WTC11 (cell line): ENCODE data around the gene CITED4. TPM values are rescaled to one million over a fixed set of nuclear protein-coding genes. Genes with fewer than 3 reads are reported as not detected.

Experiments used
- ATAC-seq: fragments of 200-7000 bp; cut with Tn5 transposase; 2 replicates; pipeline ENCODE4 v1.10.0; 2021; ENCODE audit warnings: mild to moderate bottlenecking, moderate library complexity
- CTCF ChIA-PET: fragments of 300-600 bp; sonication (Branson Sonifier 250); formaldehyde crosslinking; loops from one replicate; lab custom pipeline; 2021; ENCODE audit warnings: antibody characterized with exemption; lab: Charles Lee
- POLR2A ChIA-PET: fragments of 350-600 bp; sonication (Branson Sonifier 250); formaldehyde crosslinking; loops from one replicate; lab custom pipeline; 2021; ENCODE audit warnings: antibody characterized with exemption; lab: Charles Lee
- DNase-seq: peaks from one replicate; pipeline ENCODE4 v3.0.0; 2021; ENCODE audit warnings: low spot score
- H3K27ac Mint-ChIP-seq: 2 replicates; pipeline ENCODE4 v1.8.0; 2021; ENCODE audit warnings: mixed read lengths
- H3K27me3 Mint-ChIP-seq: 2 replicates; pipeline ENCODE4 v1.8.0; 2021; ENCODE audit warnings: low read depth, mild to moderate bottlenecking, moderate library complexity, mixed read lengths
- H3K36me3 Mint-ChIP-seq: 2 replicates; pipeline ENCODE4 v1.8.0; 2021; ENCODE audit warnings: mixed read lengths
- H3K4me1 Mint-ChIP-seq: 2 replicates; pipeline ENCODE4 v1.8.0; 2022; ENCODE audit warnings: mixed read lengths
- H3K4me3 Mint-ChIP-seq: 2 replicates; pipeline ENCODE4 v1.8.0; 2021; ENCODE audit warnings: mild to moderate bottlenecking, moderate library complexity, mixed read lengths
- H3K9me3 Mint-ChIP-seq: 2 replicates; pipeline ENCODE4 v1.8.0; 2021; ENCODE audit warnings: mixed read lengths
- CBFB ChIP-seq: sonication (generic); formaldehyde crosslinking; IDR thresholded peaks from 2 replicates; pipeline ENCODE4 v1.8.1; 2022; ENCODE audit warnings: mild to moderate bottlenecking, low read depth, missing genetic modification reagents
- FOXJ3 ChIP-seq: sonication (generic); formaldehyde crosslinking; IDR thresholded peaks from 2 replicates; pipeline ENCODE4 v1.9.0; 2021; ENCODE audit warnings: missing genetic modification reagents, mild to moderate bottlenecking, borderline replicate concordance
- GRHL2 ChIP-seq: fragments of 250-450 bp; sonication (Bioruptor Pico); IDR thresholded peaks from 2 replicates; pipeline ENCODE4 v1.8.0; 2022; ENCODE audit warnings: mild to moderate bottlenecking, moderate library complexity; ENCODE audit not compliant: insufficient replicate concordance, severe bottlenecking
- GTF2I ChIP-seq: fragments of 250-450 bp; sonication (Bioruptor Pico); conservative IDR thresholded peaks from 2 replicates; pipeline ENCODE4 v1.4.0; 2021; ENCODE audit warnings: mild to moderate bottlenecking
- MXD4 ChIP-seq: fragments of 250-450 bp; sonication (Bioruptor Pico); IDR thresholded peaks from 2 replicates; pipeline ENCODE4 v1.8.0; 2021; ENCODE audit warnings: mild to moderate bottlenecking, moderate library complexity, borderline replicate concordance
- RELA ChIP-seq: sonication (generic); formaldehyde crosslinking; IDR thresholded peaks from 2 replicates; pipeline ENCODE4 v1.8.1; 2022; ENCODE audit warnings: missing genetic modification reagents, mild to moderate bottlenecking, borderline replicate concordance
- TCF7 ChIP-seq: sonication (generic); formaldehyde crosslinking; IDR thresholded peaks from 2 replicates; pipeline ENCODE4 v1.8.0; 2022; ENCODE audit warnings: mild to moderate bottlenecking, low read depth, missing genetic modification reagents, moderate library complexity
- TEAD4 ChIP-seq: sonication (generic); formaldehyde crosslinking; IDR thresholded peaks from 2 replicates; pipeline ENCODE4 v1.8.0; 2022; ENCODE audit warnings: mild to moderate bottlenecking, missing genetic modification reagents
- TP53 ChIP-seq: sonication (generic); formaldehyde crosslinking; IDR thresholded peaks from 2 replicates; pipeline ENCODE4 v1.8.1; 2023; ENCODE audit warnings: mild to moderate bottlenecking, missing genetic modification reagents
- ZNF219 ChIP-seq: sonication (generic); formaldehyde crosslinking; IDR thresholded peaks from 2 replicates; pipeline ENCODE4 v1.8.0; 2023; ENCODE audit warnings: missing genetic modification reagents, mild to moderate bottlenecking, borderline replicate concordance
- ZNF671 ChIP-seq: fragments of 250-450 bp; sonication (Bioruptor Pico); IDR thresholded peaks from 2 replicates; pipeline ENCODE4 v1.8.0; 2021; ENCODE audit warnings: mild to moderate bottlenecking
- total RNA-seq: library from RNA; stranded (reverse); gene quantifications from 3 replicates; pipeline ENCODE4 v1.2.3, GENCODE V29; 2021
- TF ChIP-seq, protein P1 (sequence below): sonication (generic); formaldehyde crosslinking; IDR thresholded peaks from 2 replicates; pipeline ENCODE4 v1.8.0; 2023; ENCODE audit warnings: mild to moderate bottlenecking, missing genetic modification reagents
- TF ChIP-seq, protein P2 (sequence below): sonication (generic); formaldehyde crosslinking; IDR thresholded peaks from 2 replicates; pipeline ENCODE4 v1.8.0; 2022; ENCODE audit warnings: mild to moderate bottlenecking, missing genetic modification reagents
- TF ChIP-seq, protein P3 (sequence below): sonication (generic); formaldehyde crosslinking; IDR thresholded peaks from 2 replicates; pipeline ENCODE4 v1.8.1; 2022; ENCODE audit warnings: mild to moderate bottlenecking, missing genetic modification reagents, moderate library complexity, borderline replicate concordance
- TF ChIP-seq, protein P4 (sequence below): sonication (generic); formaldehyde crosslinking; IDR thresholded peaks from 2 replicates; pipeline ENCODE4 v1.8.1; 2022; ENCODE audit warnings: missing genetic modification reagents, borderline replicate concordance
- TF ChIP-seq, protein P5 (sequence below): sonication (generic); formaldehyde crosslinking; IDR thresholded peaks from 2 replicates; pipeline ENCODE4 v1.8.0; 2023; ENCODE audit warnings: missing genetic modification reagents
- TF ChIP-seq, protein P6 (sequence below): sonication (generic); formaldehyde crosslinking; IDR thresholded peaks from 2 replicates; pipeline ENCODE4 v1.8.1; 2023; ENCODE audit warnings: mild to moderate bottlenecking, missing genetic modification reagents, moderate library complexity
- TF ChIP-seq, protein P7 (sequence below): sonication (generic); formaldehyde crosslinking; IDR thresholded peaks from 2 replicates; pipeline ENCODE4 v1.8.1; 2023; ENCODE audit warnings: mild to moderate bottlenecking, missing genetic modification reagents, borderline replicate concordance
- TF ChIP-seq, protein P8 (sequence below): fragments of 250-450 bp; sonication (Bioruptor Pico); IDR thresholded peaks from 2 replicates; pipeline ENCODE4 v1.9.0; 2021; ENCODE audit warnings: mild to moderate bottlenecking

Gene CITED4
- total RNA-seq, 1 experiment from 2014 or later = 24.6 TPM

DNA sequence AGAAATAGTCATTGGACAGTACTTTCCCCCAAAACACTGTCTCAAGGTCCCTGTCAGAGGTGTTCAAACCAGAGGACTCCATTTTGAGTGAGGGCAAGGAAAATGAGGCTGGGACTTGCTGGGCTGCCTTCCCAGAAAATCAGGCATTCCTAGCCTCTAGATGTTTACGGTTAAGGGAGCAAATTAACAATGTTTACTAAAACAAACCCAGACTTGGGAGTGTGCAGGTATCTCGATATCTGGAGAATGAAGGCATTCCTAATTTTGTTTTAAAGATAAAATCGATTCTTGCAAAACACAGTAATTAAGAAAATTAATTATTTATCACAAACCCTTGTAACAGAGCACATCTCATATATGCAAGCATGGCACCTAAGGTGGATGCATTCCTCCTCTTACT is 48.9 kb upstream of the CITED4 start (continued):
- TF ChIP-seq, protein P1, sequence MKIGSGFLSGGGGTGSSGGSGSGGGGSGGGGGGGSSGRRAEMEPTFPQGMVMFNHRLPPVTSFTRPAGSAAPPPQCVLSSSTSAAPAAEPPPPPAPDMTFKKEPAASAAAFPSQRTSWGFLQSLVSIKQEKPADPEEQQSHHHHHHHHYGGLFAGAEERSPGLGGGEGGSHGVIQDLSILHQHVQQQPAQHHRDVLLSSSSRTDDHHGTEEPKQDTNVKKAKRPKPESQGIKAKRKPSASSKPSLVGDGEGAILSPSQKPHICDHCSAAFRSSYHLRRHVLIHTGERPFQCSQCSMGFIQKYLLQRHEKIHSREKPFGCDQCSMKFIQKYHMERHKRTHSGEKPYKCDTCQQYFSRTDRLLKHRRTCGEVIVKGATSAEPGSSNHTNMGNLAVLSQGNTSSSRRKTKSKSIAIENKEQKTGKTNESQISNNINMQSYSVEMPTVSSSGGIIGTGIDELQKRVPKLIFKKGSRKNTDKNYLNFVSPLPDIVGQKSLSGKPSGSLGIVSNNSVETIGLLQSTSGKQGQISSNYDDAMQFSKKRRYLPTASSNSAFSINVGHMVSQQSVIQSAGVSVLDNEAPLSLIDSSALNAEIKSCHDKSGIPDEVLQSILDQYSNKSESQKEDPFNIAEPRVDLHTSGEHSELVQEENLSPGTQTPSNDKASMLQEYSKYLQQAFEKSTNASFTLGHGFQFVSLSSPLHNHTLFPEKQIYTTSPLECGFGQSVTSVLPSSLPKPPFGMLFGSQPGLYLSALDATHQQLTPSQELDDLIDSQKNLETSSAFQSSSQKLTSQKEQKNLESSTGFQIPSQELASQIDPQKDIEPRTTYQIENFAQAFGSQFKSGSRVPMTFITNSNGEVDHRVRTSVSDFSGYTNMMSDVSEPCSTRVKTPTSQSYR (CRISPR knock-in tag) = no peak
- TF ChIP-seq, protein P2, sequence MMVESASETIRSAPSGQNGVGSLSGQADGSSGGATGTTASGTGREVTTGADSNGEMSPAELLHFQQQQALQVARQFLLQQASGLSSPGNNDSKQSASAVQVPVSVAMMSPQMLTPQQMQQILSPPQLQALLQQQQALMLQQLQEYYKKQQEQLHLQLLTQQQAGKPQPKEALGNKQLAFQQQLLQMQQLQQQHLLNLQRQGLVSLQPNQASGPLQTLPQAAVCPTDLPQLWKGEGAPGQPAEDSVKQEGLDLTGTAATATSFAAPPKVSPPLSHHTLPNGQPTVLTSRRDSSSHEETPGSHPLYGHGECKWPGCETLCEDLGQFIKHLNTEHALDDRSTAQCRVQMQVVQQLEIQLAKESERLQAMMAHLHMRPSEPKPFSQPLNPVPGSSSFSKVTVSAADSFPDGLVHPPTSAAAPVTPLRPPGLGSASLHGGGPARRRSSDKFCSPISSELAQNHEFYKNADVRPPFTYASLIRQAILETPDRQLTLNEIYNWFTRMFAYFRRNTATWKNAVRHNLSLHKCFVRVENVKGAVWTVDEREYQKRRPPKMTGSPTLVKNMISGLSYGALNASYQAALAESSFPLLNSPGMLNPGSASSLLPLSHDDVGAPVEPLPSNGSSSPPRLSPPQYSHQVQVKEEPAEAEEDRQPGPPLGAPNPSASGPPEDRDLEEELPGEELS (CRISPR knock-in tag) = no peak
- TF ChIP-seq, protein P3, sequence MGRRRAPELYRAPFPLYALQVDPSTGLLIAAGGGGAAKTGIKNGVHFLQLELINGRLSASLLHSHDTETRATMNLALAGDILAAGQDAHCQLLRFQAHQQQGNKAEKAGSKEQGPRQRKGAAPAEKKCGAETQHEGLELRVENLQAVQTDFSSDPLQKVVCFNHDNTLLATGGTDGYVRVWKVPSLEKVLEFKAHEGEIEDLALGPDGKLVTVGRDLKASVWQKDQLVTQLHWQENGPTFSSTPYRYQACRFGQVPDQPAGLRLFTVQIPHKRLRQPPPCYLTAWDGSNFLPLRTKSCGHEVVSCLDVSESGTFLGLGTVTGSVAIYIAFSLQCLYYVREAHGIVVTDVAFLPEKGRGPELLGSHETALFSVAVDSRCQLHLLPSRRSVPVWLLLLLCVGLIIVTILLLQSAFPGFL (CRISPR knock-in tag) = no peak
- no peak for TF ChIP-seq ZNF671 (CRISPR knock-in tag)
- no peak for TF ChIP-seq TEAD4 (CRISPR knock-in tag)
- TF ChIP-seq, protein P4, sequence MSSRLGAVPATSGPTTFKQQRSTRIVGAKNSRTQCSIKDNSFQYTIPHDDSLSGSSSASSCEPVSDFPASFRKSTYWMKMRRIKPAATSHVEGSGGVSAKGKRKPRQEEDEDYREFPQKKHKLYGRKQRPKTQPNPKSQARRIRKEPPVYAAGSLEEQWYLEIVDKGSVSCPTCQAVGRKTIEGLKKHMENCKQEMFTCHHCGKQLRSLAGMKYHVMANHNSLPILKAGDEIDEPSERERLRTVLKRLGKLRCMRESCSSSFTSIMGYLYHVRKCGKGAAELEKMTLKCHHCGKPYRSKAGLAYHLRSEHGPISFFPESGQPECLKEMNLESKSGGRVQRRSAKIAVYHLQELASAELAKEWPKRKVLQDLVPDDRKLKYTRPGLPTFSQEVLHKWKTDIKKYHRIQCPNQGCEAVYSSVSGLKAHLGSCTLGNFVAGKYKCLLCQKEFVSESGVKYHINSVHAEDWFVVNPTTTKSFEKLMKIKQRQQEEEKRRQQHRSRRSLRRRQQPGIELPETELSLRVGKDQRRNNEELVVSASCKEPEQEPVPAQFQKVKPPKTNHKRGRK (CRISPR knock-in tag) = no peak
- TF ChIP-seq, protein P5, sequence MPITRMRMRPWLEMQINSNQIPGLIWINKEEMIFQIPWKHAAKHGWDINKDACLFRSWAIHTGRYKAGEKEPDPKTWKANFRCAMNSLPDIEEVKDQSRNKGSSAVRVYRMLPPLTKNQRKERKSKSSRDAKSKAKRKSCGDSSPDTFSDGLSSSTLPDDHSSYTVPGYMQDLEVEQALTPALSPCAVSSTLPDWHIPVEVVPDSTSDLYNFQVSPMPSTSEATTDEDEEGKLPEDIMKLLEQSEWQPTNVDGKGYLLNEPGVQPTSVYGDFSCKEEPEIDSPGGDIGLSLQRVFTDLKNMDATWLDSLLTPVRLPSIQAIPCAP (CRISPR knock-in tag) = no peak

DNA sequence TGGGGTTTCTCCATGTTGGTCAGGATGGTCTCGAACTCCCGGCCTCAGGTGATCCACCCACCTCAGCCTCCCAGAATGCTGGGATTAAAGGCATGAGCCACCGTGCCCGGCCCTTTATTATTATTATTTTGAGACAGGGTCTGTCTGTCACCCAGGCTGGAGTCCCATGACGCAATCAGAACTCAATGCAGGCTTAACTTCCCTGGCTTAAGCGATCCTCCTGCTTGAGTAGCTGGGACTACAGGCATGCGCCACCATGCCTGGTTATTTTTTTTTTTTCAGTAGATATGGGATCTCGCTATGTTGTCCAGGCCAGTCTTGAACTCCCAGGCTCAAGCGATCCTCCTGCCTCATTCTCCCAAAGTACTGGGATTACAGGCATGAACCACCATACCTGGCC is 47.1 kb upstream of the CITED4 start:
- Mint-ChIP-seq H3K27ac (no peak overlapping the region), H3K4me1 (no peaks in the 10 kb centered on the region), H3K4me3 (no peak overlapping the region), H3K27me3 (no peaks in the 10 kb centered on the region; the same call in 1 of the 2 replicates), H3K9me3 (no peaks in the 10 kb centered on the region), H3K36me3 (no peaks in the 10 kb centered on the region)
- DNase-seq (no peak), ATAC-seq (no peak)
- CTCF ChIA-PET = no interaction called here
- POLR2A ChIA-PET = no interaction called here
- no peak for TF ChIP-seq GTF2I (CRISPR knock-in tag)
- no peak for TF ChIP-seq TEAD4 (CRISPR knock-in tag)
- TF ChIP-seq, protein P6, sequence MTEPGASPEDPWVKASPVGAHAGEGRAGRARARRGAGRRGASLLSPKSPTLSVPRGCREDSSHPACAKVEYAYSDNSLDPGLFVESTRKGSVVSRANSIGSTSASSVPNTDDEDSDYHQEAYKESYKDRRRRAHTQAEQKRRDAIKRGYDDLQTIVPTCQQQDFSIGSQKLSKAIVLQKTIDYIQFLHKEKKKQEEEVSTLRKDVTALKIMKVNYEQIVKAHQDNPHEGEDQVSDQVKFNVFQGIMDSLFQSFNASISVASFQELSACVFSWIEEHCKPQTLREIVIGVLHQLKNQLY (CRISPR knock-in tag) = no peak
- TF ChIP-seq FOXJ3 (CRISPR knock-in tag) = no peak
- TF ChIP-seq TCF7 = no peak
- TF ChIP-seq, protein P7, sequence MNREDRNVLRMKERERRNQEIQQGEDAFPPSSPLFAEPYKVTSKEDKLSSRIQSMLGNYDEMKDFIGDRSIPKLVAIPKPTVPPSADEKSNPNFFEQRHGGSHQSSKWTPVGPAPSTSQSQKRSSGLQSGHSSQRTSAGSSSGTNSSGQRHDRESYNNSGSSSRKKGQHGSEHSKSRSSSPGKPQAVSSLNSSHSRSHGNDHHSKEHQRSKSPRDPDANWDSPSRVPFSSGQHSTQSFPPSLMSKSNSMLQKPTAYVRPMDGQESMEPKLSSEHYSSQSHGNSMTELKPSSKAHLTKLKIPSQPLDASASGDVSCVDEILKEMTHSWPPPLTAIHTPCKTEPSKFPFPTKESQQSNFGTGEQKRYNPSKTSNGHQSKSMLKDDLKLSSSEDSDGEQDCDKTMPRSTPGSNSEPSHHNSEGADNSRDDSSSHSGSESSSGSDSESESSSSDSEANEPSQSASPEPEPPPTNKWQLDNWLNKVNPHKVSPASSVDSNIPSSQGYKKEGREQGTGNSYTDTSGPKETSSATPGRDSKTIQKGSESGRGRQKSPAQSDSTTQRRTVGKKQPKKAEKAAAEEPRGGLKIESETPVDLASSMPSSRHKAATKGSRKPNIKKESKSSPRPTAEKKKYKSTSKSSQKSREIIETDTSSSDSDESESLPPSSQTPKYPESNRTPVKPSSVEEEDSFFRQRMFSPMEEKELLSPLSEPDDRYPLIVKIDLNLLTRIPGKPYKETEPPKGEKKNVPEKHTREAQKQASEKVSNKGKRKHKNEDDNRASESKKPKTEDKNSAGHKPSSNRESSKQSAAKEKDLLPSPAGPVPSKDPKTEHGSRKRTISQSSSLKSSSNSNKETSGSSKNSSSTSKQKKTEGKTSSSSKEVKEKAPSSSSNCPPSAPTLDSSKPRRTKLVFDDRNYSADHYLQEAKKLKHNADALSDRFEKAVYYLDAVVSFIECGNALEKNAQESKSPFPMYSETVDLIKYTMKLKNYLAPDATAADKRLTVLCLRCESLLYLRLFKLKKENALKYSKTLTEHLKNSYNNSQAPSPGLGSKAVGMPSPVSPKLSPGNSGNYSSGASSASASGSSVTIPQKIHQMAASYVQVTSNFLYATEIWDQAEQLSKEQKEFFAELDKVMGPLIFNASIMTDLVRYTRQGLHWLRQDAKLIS (CRISPR knock-in tag) = no peak
- no peak for TF ChIP-seq CBFB (CRISPR knock-in tag)
- TF ChIP-seq GRHL2 (CRISPR knock-in tag) = no peak
- no peak for TF ChIP-seq ZNF671 (CRISPR knock-in tag)
- TF ChIP-seq ZNF219 = no peak
- no peak for TF ChIP-seq TP53 (CRISPR knock-in tag)
- TF ChIP-seq RELA (CRISPR knock-in tag) = no peak
- TF ChIP-seq, protein P8, sequence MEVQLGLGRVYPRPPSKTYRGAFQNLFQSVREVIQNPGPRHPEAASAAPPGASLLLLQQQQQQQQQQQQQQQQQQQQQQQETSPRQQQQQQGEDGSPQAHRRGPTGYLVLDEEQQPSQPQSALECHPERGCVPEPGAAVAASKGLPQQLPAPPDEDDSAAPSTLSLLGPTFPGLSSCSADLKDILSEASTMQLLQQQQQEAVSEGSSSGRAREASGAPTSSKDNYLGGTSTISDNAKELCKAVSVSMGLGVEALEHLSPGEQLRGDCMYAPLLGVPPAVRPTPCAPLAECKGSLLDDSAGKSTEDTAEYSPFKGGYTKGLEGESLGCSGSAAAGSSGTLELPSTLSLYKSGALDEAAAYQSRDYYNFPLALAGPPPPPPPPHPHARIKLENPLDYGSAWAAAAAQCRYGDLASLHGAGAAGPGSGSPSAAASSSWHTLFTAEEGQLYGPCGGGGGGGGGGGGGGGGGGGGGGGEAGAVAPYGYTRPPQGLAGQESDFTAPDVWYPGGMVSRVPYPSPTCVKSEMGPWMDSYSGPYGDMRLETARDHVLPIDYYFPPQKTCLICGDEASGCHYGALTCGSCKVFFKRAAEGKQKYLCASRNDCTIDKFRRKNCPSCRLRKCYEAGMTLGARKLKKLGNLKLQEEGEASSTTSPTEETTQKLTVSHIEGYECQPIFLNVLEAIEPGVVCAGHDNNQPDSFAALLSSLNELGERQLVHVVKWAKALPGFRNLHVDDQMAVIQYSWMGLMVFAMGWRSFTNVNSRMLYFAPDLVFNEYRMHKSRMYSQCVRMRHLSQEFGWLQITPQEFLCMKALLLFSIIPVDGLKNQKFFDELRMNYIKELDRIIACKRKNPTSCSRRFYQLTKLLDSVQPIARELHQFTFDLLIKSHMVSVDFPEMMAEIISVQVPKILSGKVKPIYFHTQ = no peak
- TF ChIP-seq MXD4 (CRISPR knock-in tag) = no peak
